Stimulated activated CD4-positive, alpha-beta T cell treated with anti-CD3 and anti-CD28 coated beads, Interleukin-2, amount 100 ng/mL, for 4 hours (primary cell): ENCODE results near the gene ASB3.

Source experiments
- DNase-seq: peaks from one replicate; pipeline ENCODE4 v3.0.0-alpha.2; 2020; ENCODE audit warnings: low read depth

Gene ASB3

GRCh38 chr2:53654396-53654795, 132.4 kb downstream of the ASB3 start:
- no peak for DNase-seq

GRCh38 chr2:53652131-53652530, 134.6 kb downstream of the ASB3 start:
- no peak for DNase-seq

GRCh38 chr2:53646788-53647187, 140.0 kb downstream of the ASB3 start:
- DNase-seq, result no peak

GRCh38 chr2:53641290-53641689, 145.5 kb downstream of the ASB3 start:
- no peak for DNase-seq

GRCh38 chr2:53640466-53640865, 146.3 kb downstream of the ASB3 start:
- no peak for DNase-seq

- DNase-seq, result no peak
Observed at GRCh38 chr2:53636596-53636995, 150.2 kb downstream of the ASB3 start.

- DNase-seq, result no peak
Observed at GRCh38 chr2:53636109-53636508, 150.6 kb downstream of the ASB3 start.

- no peak for DNase-seq
Observed at GRCh38 chr2:53635694-53636093, 151.1 kb downstream of the ASB3 start.

- no peak for DNase-seq
Observed at GRCh38 chr2:53633441-53633840, 153.3 kb downstream of the ASB3 start.

GRCh38 chr2:53632714-53633113, 154.0 kb downstream of the ASB3 start:
- no peak for DNase-seq

- no peak for DNase-seq
Observed at GRCh38 chr2:53632126-53632460, 154.7 kb downstream of the ASB3 start.

GRCh38 chr2:53631313-53632125, 155.2 kb downstream of the ASB3 start:
- no peak for DNase-seq

GRCh38 chr2:53630026-53630606, 156.6 kb downstream of the ASB3 start:
- no peak for DNase-seq

- no peak for DNase-seq
Observed at GRCh38 chr2:53629501-53629900, 157.3 kb downstream of the ASB3 start.

GRCh38 chr2:53629001-53629400, 157.8 kb downstream of the ASB3 start:
- DNase-seq, result no peak

GRCh38 chr2:53622141-53622540, 164.6 kb downstream of the ASB3 start:
- no peak for DNase-seq

GRCh38 chr2:53620981-53621380, 165.8 kb downstream of the ASB3 start:
- no peak for DNase-seq
